Measurements from ENCODE around the gene TUBB. TPM values are rescaled to one million over a fixed set of nuclear protein-coding genes. Genes with fewer than 3 reads are reported as not detected.

The TUBB gene
- total RNA-seq, 4 donors from 2014 or later = 152 to 218 (median 207) TPM

- peaks cover 0 to 57% (median 45%) of the 10 kb centered on the region in 4 donors for H3K4me1 ChIP-seq
- no peaks in the 10 kb centered on the region for H3K9me3 ChIP-seq
- peak overlapping the region; percentile 67 to 99 (median 84) for H3K27ac ChIP-seq
- no peaks in the 10 kb centered on the region for H3K27me3 ChIP-seq
- peak overlapping the region in 2 of 4 donors; percentile 9 to 34 for H3K4me3 ChIP-seq
- peak in 1 of 2 donors; percentile 70 for TF ChIP-seq EP300 (IDR thresholded peaks at IDR 0.05)
- peak; percentile 88 to 98 (median 96) for TF ChIP-seq CTCF (IDR thresholded peaks at IDR 0.05)
- no peak for TF ChIP-seq POLR2A (IDR thresholded peaks at IDR 0.05)
- peak; percentile 69 to 76 for DNase-seq (ENCODE audit: low spot score in 2 of 2)
- peaks cover 5 to 52% (median 13%) of the 10 kb centered on the region in 3 donors for H3K36me3 ChIP-seq
- WGBS, 2 donors = 6% methylated on average over 30 to 31 of the region's 31 CpGs
Measured at GRCh38 chr6:30678964-30679726, 41.0 kb upstream of the TUBB start.

- Histone ChIP-seq H3K36me3 (peaks cover 5 to 52% (median 13%) of the 10 kb centered on the region in 3 donors), H3K4me1 (peaks cover 0 to 65% (median 48%) of the 10 kb centered on the region in 4 donors), H3K9me3 (no peaks in the 10 kb centered on the region), H3K4me3 (peak overlapping the region in 3 of 4 donors; percentile 3 to 92 (median 9)), H3K27me3 (no peaks in the 10 kb centered on the region), H3K27ac (peak overlapping the region; percentile 67 to 99 (median 84))
- TF ChIP-seq EP300 (IDR thresholded peaks at IDR 0.05) (no peak), CTCF (IDR thresholded peaks at IDR 0.05) (no peak)
- 45 to 47% methylated on average over 7 of the region's 7 CpGs for WGBS, 2 donors
- DNase-seq (ENCODE audit: low spot score in 2 of 2) = no peak
Measured at GRCh38 chr6:30679765-30680535, 40.2 kb upstream of the TUBB start.

- Histone ChIP-seq H3K36me3 (peaks cover 3 to 38% (median 9%) of the 10 kb centered on the region in 3 donors), H3K4me1 (peaks cover 0 to 78% (median 54%) of the 10 kb centered on the region in 4 donors), H3K27me3 (no peaks in the 10 kb centered on the region), H3K27ac (peak overlapping the region; percentile 97 to 99 (median 98)), H3K9me3 (no peaks in the 10 kb centered on the region), H3K4me3 (peak overlapping the region in 3 of 4 donors; percentile 73 to 92 (median 83))
- 12 to 23% methylated on average over 4 of the region's 4 CpGs for WGBS, 2 donors
- DNase-seq (ENCODE audit: low spot score in 2 of 2) = no peak
- no peak for TF ChIP-seq POLR2A (IDR thresholded peaks at IDR 0.05)
- TF ChIP-seq CTCF (IDR thresholded peaks at IDR 0.05) = no peak
- TF ChIP-seq EP300 (IDR thresholded peaks at IDR 0.05) = no peak
Measured at GRCh38 chr6:30681766-30682142, 38.4 kb upstream of the TUBB start.

GRCh38 chr6:30682143-30683117, 37.7 kb upstream of the TUBB start:
- H3K36me3 ChIP-seq = peaks cover 2 to 32% (median 3%) of the 10 kb centered on the region in 3 donors
- H3K27me3 ChIP-seq = no peaks in the 10 kb centered on the region
- WGBS, 2 donors = 6 to 7% methylated on average over 11 of the region's 11 CpGs
- peak; percentile 59 to 61 for DNase-seq (ENCODE audit: low spot score in 2 of 2)
- H3K27ac ChIP-seq = peak overlapping the region; percentile 97 to 99 (median 98)
- peak overlapping the region; percentile 73 to 92 (median 83) for H3K4me3 ChIP-seq
- H3K9me3 ChIP-seq = no peaks in the 10 kb centered on the region
- H3K4me1 ChIP-seq = peaks cover 0 to 78% (median 54%) of the 10 kb centered on the region in 4 donors
- no peak for TF ChIP-seq CTCF (IDR thresholded peaks at IDR 0.05)
- TF ChIP-seq EP300 (IDR thresholded peaks at IDR 0.05) = peak in 1 of 2 donors; percentile 13
- TF ChIP-seq POLR2A (IDR thresholded peaks at IDR 0.05) = peak; percentile 25 to 53
